Heart left ventricle (tissue), 13 donors: Measurements from ENCODE around the gene FAM240A.

Experiments used
- POLR2A ChIP-seq, 2 donors: fragments of 450-650 bp; IDR thresholded peaks; one replicate each; pipeline ENCODE4 v1.6.1; 2017; ENCODE audit warnings: antibody characterized with exemption in 2 of 2, mild to moderate bottlenecking in 2 of 2, moderate library complexity in 2 of 2
- TF ChIP-seq, protein P1 (sequence below), 12 donors: fragments of 200-600 bp; sonication (generic) in 4 of 12; IDR thresholded peaks; one replicate each; pipeline versions ENCODE4 v1.5.0 to v1.8.0; 2018 to 2022; ENCODE audit warnings: antibody characterized with exemption in 12 of 12, mild to moderate bottlenecking in 5 of 12
- donor health status: ischemic (EF 13 %, LVEDD 7.1; RV severe dilation, severe dysfunction).
- donor health status: DM: no; HTN: yes; CAD: no.
- donor health status: DM: no; HTN: no; CAD: no.
- donor health status: ischemic (EF 25% LVEDD 6.9; RV normal size, moderate dysfunction).
- donor health status: ischemic (EF 25% LVEDD 5.7; RV mildly dilated, moderate dysfunction).
- donor health status: ischemic (EF 35%, LVEDD 5.7; RV mildly dilated, moderate dysfunction).
- donor health status: nonischemic (EF 11% LVEDD 7.7; RV severe dilation, severe dysfunction).
- donor health status: DM: yes; HTN: yes; CAD: no.
- donor health status: PGD.
- donor health status: ischemic (EF 29% LVEDD 5.4; RV normal size, mild dysfunction).
- donor health status: nonischemic (EF 23%, LVEDD 6.1; RV moderate dilation, normal function).

- TF ChIP-seq, protein P1, sequence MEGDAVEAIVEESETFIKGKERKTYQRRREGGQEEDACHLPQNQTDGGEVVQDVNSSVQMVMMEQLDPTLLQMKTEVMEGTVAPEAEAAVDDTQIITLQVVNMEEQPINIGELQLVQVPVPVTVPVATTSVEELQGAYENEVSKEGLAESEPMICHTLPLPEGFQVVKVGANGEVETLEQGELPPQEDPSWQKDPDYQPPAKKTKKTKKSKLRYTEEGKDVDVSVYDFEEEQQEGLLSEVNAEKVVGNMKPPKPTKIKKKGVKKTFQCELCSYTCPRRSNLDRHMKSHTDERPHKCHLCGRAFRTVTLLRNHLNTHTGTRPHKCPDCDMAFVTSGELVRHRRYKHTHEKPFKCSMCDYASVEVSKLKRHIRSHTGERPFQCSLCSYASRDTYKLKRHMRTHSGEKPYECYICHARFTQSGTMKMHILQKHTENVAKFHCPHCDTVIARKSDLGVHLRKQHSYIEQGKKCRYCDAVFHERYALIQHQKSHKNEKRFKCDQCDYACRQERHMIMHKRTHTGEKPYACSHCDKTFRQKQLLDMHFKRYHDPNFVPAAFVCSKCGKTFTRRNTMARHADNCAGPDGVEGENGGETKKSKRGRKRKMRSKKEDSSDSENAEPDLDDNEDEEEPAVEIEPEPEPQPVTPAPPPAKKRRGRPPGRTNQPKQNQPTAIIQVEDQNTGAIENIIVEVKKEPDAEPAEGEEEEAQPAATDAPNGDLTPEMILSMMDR (IDR thresholded peaks at IDR 0.05): no peak
- TF ChIP-seq POLR2A (IDR thresholded peaks at IDR 0.05): no peak
Observed at GRCh38 chr3:46580675-46581074, 31.6 kb upstream of the FAM240A start.
